ENCODE data around the gene ATOH7.

DNA sequence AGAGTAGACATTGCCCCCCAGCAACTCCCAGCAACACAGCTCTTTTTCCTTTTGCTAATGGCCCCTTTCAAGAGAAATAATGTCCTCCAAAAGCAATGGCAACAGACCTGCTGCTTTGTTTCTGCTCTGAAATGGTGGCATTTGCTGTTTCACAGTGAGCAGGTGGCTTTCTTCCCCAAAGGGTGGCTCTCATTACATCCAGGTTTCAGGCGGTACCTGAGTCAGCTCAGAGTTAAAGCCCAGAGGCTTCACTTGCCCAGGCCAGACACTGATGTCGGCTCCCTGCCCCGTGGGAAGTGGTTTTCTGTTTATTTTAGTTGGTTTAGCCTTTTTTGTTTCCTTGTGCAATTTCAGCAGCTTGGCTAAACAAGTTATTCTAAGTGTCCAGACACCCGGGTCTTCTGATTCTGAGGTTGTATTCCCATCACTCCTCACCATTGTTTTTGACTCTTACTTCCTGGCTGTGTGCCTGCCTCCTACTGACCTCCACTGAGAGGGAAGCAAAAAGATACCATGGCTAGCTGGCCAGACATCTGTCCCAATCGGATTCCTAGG, 7.8 kb upstream of the ATOH7 start:
- no peak for TF ChIP-seq ZNF121 (CRISPR knock-in tag; IDR thresholded peaks at IDR 0.05)
- no peak for TF ChIP-seq RELA (CRISPR knock-in tag; IDR thresholded peaks at IDR 0.05; ENCODE audit: borderline replicate concordance)
- TF ChIP-seq CTCF (IDR thresholded peaks at IDR 0.05): no peak
- TF ChIP-seq, protein P1, sequence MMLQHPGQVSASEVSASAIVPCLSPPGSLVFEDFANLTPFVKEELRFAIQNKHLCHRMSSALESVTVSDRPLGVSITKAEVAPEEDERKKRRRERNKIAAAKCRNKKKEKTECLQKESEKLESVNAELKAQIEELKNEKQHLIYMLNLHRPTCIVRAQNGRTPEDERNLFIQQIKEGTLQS (CRISPR knock-in tag; conservative IDR thresholded peaks at IDR 0.05): no peak
- TF ChIP-seq NR1H2 (CRISPR knock-in tag; IDR thresholded peaks at IDR 0.05): no peak
- no peak for TF ChIP-seq ZNF423 (CRISPR knock-in tag; IDR thresholded peaks at IDR 0.05)
- TF ChIP-seq FOXK1 (CRISPR knock-in tag; IDR thresholded peaks at IDR 0.05): no peak
- no peak for TF ChIP-seq FOXP1 (CRISPR knock-in tag; IDR thresholded peaks at IDR 0.05; ENCODE audit: borderline replicate concordance)
- no peak for TF ChIP-seq MAX (CRISPR knock-in tag; IDR thresholded peaks at IDR 0.05)
- TF ChIP-seq ATF1 (CRISPR knock-in tag; IDR thresholded peaks at IDR 0.05): no peak
- TF ChIP-seq JUN (CRISPR knock-in tag; IDR thresholded peaks at IDR 0.05): no peak
- TF ChIP-seq USF1 (CRISPR knock-in tag; IDR thresholded peaks at IDR 0.05): no peak
